A549 (cell line): Measurements from ENCODE around the gene PRRC1. TPM values are rescaled to one million over a fixed set of nuclear protein-coding genes. Genes with fewer than 3 reads are reported as not detected.

ENCODE experiments used
- ATAC-seq, 2 experiments: fragments of 200-7000 bp in 1 of 2; fragments of >200 bp in 1 of 2; cut with Nextera tagmentation in 1 of 2; cut with Tn5 transposase in 1 of 2; 3 replicates each; pipeline versions ENCODE4 v1.8.0 to v1.9.1; 2018 to 2020; ENCODE audit warnings: mild to moderate bottlenecking in 1 of 2, moderate library complexity in 1 of 2
- CTCF ChIA-PET: fragments of 300-600 bp; sonication (Branson Sonifier 250); formaldehyde crosslinking; extraction: SDS; loops from one replicate; lab custom pipeline; 2021; ENCODE audit warnings: antibody characterized with exemption, inconsistent platforms; lab: Yijun Ruan, JAX
- POLR2A ChIA-PET: fragments of 350-600 bp; formaldehyde crosslinking; extraction: SDS; loops from one replicate; lab custom pipeline; 2021; ENCODE audit warnings: antibody characterized with exemption, inconsistent platforms; lab: Yijun Ruan, JAX
- DNase-seq, 2 experiments: peaks; one replicate each; pipeline versions ENCODE4 v3.0.0 to v3.0.0-alpha.2; 2011 to 2016; ENCODE audit warnings: low read depth in 1 of 2, low spot score in 1 of 2
- FAIRE-seq: peaks from 2 replicates; lab custom pipeline; 2011; peaks lifted over from hg19 to GRCh38; lab: Jason Lieb, UNC
- H3K27ac ChIP-seq, 2 experiments: fragments of >200 bp; sonication (Bioruptor Twin); formaldehyde crosslinking; 3 replicates each; pipeline ENCODE4 v1.5.1; 2016 to 2017
- H3K4me1 ChIP-seq: fragments of >200 bp; sonication (Bioruptor Twin); formaldehyde crosslinking; 3 replicates; pipeline ENCODE4 v1.6.1; 2016
- H3K4me2 ChIP-seq: fragments of >200 bp; sonication (Bioruptor Twin); formaldehyde crosslinking; 3 replicates; pipeline ENCODE4 v1.6.1; 2016
- H3K4me3 ChIP-seq: fragments of >200 bp; sonication (Bioruptor Twin); formaldehyde crosslinking; 3 replicates; pipeline ENCODE4 v1.5.1; 2016
- H3K9me3 ChIP-seq: fragments of >200 bp; sonication (Bioruptor Twin); formaldehyde crosslinking; 3 replicates; pipeline ENCODE4 v1.6.1; 2016
- CBX2 ChIP-seq: fragments of 200-600 bp; sonication (generic); IDR thresholded peaks from 2 replicates; pipeline ENCODE4 v1.6.1; 2016; ENCODE audit warnings: low read depth, mild to moderate bottlenecking, borderline replicate concordance
- E2F6 ChIP-seq: IDR thresholded peaks from 2 replicates; pipeline ENCODE4 v1.6.1; 2012; ENCODE audit warnings: low read depth, borderline replicate concordance
- EHMT2 ChIP-seq: fragments of 200-600 bp; sonication (generic); IDR thresholded peaks from 2 replicates; pipeline ENCODE4 v1.6.1; 2016; ENCODE audit warnings: antibody characterized with exemption, low read depth, mild to moderate bottlenecking, moderate library complexity
- ELK1 ChIP-seq: fragments of 150-350 bp; IDR thresholded peaks from 2 replicates; pipeline ENCODE4 v1.6.1; 2014; ENCODE audit warnings: low read depth, mild to moderate bottlenecking, low read length
- ESRRA ChIP-seq: fragments of 150-350 bp; IDR thresholded peaks from 2 replicates; pipeline ENCODE4 v1.6.1; 2014; ENCODE audit warnings: mild to moderate bottlenecking, low read length, borderline replicate concordance
- GATA3 ChIP-seq: IDR thresholded peaks from 2 replicates; pipeline ENCODE4 v1.6.1; 2012; ENCODE audit warnings: borderline replicate concordance
- HEYL ChIP-seq: fragments of 250-450 bp; sonication (Bioruptor Pico); IDR thresholded peaks from 2 replicates; pipeline ENCODE4 v1.8.0; 2021; ENCODE audit warnings: mild to moderate bottlenecking, moderate library complexity
- HOXA7 ChIP-seq: fragments of 250-450 bp; sonication (Bioruptor Pico); IDR thresholded peaks from 2 replicates; pipeline ENCODE4 v1.5.0; 2020; ENCODE audit warnings: mild to moderate bottlenecking, moderate library complexity
- HOXB13 ChIP-seq: fragments of 250-450 bp; sonication (Bioruptor Pico); IDR thresholded peaks from 2 replicates; pipeline ENCODE4 v1.5.0; 2020; ENCODE audit warnings: low read depth, mild to moderate bottlenecking, moderate library complexity
- KDM5A ChIP-seq: fragments of 200-600 bp; sonication (generic); IDR thresholded peaks from 2 replicates; pipeline ENCODE4 v1.6.1; 2016; ENCODE audit warnings: antibody characterized with exemption, mild to moderate bottlenecking
- MYC ChIP-seq: IDR thresholded peaks from 2 replicates; pipeline ENCODE4 v1.6.1; 2012; ENCODE audit warnings: mild to moderate bottlenecking, inconsistent platforms, low read length, improper control_type of control experiment, borderline replicate concordance
- NPAS2 ChIP-seq: fragments of 250-450 bp; sonication (Bioruptor Pico); IDR thresholded peaks from 2 replicates; pipeline ENCODE4 v1.8.0; 2022; ENCODE audit warnings: mild to moderate bottlenecking, moderate library complexity, borderline replicate concordance
- PHF8 ChIP-seq: fragments of 200-600 bp; sonication (generic); IDR thresholded peaks from 2 replicates; pipeline ENCODE4 v1.6.1; 2016; ENCODE audit warnings: low read depth, mild to moderate bottlenecking, antibody characterized with exemption, moderate library complexity, borderline replicate concordance
- RAD21 ChIP-seq, 2 experiments: fragments of >200 bp in 1 of 2; sonication (Bioruptor Twin) in 1 of 2; formaldehyde crosslinking in 1 of 2; IDR thresholded peaks in 1 of 2; conservative IDR thresholded peaks in 1 of 2; 2 replicates in 1 of 2; 3 replicates in 1 of 2; pipeline ENCODE4 v1.6.1; 2012 to 2018; ENCODE audit warnings: inconsistent platforms in 1 of 2
- RARB ChIP-seq: fragments of 250-450 bp; sonication (Bioruptor Pico); IDR thresholded peaks from 2 replicates; pipeline ENCODE4 v1.8.0; 2021; ENCODE audit warnings: mild to moderate bottlenecking, moderate library complexity
- RNF2 ChIP-seq: fragments of 200-600 bp; sonication (generic); IDR thresholded peaks from 2 replicates; pipeline ENCODE4 v1.6.1; 2016; ENCODE audit warnings: low read depth, mild to moderate bottlenecking, antibody characterized with exemption, moderate library complexity, borderline replicate concordance
- SMC3 ChIP-seq: fragments of >200 bp; sonication (Bioruptor Twin); formaldehyde crosslinking; IDR thresholded peaks from 3 replicates; pipeline ENCODE4 v1.6.1; 2018; ENCODE audit warnings: inconsistent platforms
- TFCP2L1 ChIP-seq: fragments of 250-450 bp; sonication (Bioruptor Pico); IDR thresholded peaks from 2 replicates; pipeline ENCODE4 v1.5.0; 2021; ENCODE audit warnings: mild to moderate bottlenecking
- TP53 ChIP-seq: fragments of 250-450 bp; sonication (Bioruptor Pico); IDR thresholded peaks from 2 replicates; pipeline ENCODE4 v1.5.0; 2021; ENCODE audit warnings: mild to moderate bottlenecking, moderate library complexity
- WGBS: methylation state at CpG from one replicate; pipeline ENCODE4 v1.1.6; 2017; ENCODE audit errors: missing lambda C conversion rate; 5-methylcytosine and 5-hydroxymethylcytosine counted together
- polyA plus RNA-seq, 4 experiments: library from polyadenylated mRNA; depleted of rRNA in 3 of 4; stranded (reverse); fragments of >200 nt; fragmentation: RNase III in 1 of 4; extraction: RNeasy Plus Mini Kit Qiagen cat#74134 plus additional on column Dnase treatment in 1 of 4; gene quantifications; 2 replicates in 3 of 4; 3 replicates in 1 of 4; pipeline ENCODE4 v1.2.3, GENCODE V29; 2011 to 2017
- TF ChIP-seq, protein P1 (sequence below): fragments of 250-450 bp; sonication (Bioruptor Pico); IDR thresholded peaks from 2 replicates; pipeline ENCODE4 v1.5.0; 2021; ENCODE audit warnings: mild to moderate bottlenecking, moderate library complexity, borderline replicate concordance
- TF ChIP-seq, protein P2 (sequence below): IDR thresholded peaks from 2 replicates; pipeline ENCODE4 v1.6.1; 2012
- TF ChIP-seq, protein P3 (sequence below): fragments of 450-650 bp; IDR thresholded peaks from 2 replicates; pipeline ENCODE4 v1.6.1; 2014; ENCODE audit warnings: antibody characterized with exemption

Gene PRRC1
- polyA plus RNA-seq, 2 of the 4 experiments (the other 2 are of a cell fraction) = 40.7 to 82.2 TPM

- ChIA-PET CTCF (interaction anchor here (0.8 to 1.1 kb wide), 2 partner anchors 9 to 25 kb away, joined by 3 to 5 read pairs; no protein-coding TSS in a partner anchor), POLR2A (no interaction called here)
- ATAC-seq (no peak), DNase-seq (no peak), FAIRE-seq (no peak)
- Histone ChIP-seq H3K9me3 (no peaks in the 10 kb centered on the region), H3K4me3 (no peak overlapping the region), H3K4me1 (peaks cover 10% of the 10 kb centered on the region; the same call in 1 of the 3 replicates), H3K4me2 (no peak overlapping the region), H3K27ac (no peak overlapping the region)
- 75% methylated on average over 12 of the region's 12 CpGs for WGBS
- no peak for TF ChIP-seq GATA3
- no peak for TF ChIP-seq SMC3
- TF ChIP-seq, protein P1, sequence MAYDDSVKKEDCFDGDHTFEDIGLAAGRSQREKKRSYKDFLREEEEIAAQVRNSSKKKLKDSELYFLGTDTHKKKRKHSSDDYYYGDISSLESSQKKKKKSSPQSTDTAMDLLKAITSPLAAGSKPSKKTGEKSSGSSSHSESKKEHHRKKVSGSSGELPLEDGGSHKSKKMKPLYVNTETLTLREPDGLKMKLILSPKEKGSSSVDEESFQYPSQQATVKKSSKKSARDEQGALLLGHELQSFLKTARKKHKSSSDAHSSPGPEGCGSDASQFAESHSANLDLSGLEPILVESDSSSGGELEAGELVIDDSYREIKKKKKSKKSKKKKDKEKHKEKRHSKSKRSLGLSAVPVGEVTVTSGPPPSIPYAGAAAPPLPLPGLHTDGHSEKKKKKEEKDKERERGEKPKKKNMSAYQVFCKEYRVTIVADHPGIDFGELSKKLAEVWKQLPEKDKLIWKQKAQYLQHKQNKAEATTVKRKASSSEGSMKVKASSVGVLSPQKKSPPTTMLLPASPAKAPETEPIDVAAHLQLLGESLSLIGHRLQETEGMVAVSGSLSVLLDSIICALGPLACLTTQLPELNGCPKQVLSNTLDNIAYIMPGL (CRISPR knock-in tag) = no peak
- no peak for TF ChIP-seq TP53 (CRISPR knock-in tag)
- no peak for TF ChIP-seq HOXB13
- no peak for TF ChIP-seq MYC
- TF ChIP-seq, protein P2, sequence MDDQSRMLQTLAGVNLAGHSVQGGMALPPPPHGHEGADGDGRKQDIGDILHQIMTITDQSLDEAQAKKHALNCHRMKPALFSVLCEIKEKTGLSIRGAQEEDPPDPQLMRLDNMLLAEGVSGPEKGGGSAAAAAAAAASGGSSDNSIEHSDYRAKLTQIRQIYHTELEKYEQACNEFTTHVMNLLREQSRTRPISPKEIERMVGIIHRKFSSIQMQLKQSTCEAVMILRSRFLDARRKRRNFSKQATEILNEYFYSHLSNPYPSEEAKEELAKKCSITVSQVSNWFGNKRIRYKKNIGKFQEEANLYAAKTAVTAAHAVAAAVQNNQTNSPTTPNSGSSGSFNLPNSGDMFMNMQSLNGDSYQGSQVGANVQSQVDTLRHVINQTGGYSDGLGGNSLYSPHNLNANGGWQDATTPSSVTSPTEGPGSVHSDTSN = no peak
- TF ChIP-seq EHMT2 = no peak
- no peak for TF ChIP-seq ELK1
- no peak for TF ChIP-seq PHF8
- no peak for TF ChIP-seq RAD21 (conservative IDR thresholded peaks at IDR 0.05 in 1 of 2, IDR thresholded peaks at IDR 0.05 in 1 of 2)
- TF ChIP-seq, protein P3, sequence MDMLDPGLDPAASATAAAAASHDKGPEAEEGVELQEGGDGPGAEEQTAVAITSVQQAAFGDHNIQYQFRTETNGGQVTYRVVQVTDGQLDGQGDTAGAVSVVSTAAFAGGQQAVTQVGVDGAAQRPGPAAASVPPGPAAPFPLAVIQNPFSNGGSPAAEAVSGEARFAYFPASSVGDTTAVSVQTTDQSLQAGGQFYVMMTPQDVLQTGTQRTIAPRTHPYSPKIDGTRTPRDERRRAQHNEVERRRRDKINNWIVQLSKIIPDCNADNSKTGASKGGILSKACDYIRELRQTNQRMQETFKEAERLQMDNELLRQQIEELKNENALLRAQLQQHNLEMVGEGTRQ = no peak
These were observed 72.0 kb downstream of the PRRC1 start for GRCh38 chr5:127589309-127590030.

- no peak overlapping the region for H3K27ac ChIP-seq
- TF ChIP-seq NPAS2 (CRISPR knock-in tag) (no peak), ELK1 (no peak), RNF2 (no peak), TFCP2L1 (CRISPR knock-in tag) (no peak), HEYL (CRISPR knock-in tag) (no peak), RAD21 (conservative IDR thresholded peaks at IDR 0.05 in 1 of 2, IDR thresholded peaks at IDR 0.05 in 1 of 2) (no peak), KDM5A (no peak), ESRRA (no peak), RARB (CRISPR knock-in tag) (no peak), HOXA7 (no peak), E2F6 (no peak), CBX2 (no peak)
- TF ChIP-seq, protein P2 = no peak
- TF ChIP-seq, all 56 proteins: peak for 0
- 49% methylated on average over 6 of the region's 6 CpGs for WGBS
- no peak for ATAC-seq
- no peak overlapping the region for H3K4me3 ChIP-seq
- no peak for DNase-seq
- FAIRE-seq = no peak
- ChIA-PET POLR2A (no interaction called here), CTCF (interaction anchor here (0.8 to 1.1 kb wide), 2 partner anchors 9 to 26 kb away, joined by 3 to 5 read pairs; no protein-coding TSS in a partner anchor)
- no peaks in the 10 kb centered on the region for H3K9me3 ChIP-seq
- H3K4me2 ChIP-seq = no peak overlapping the region
- H3K4me1 ChIP-seq = peaks cover 10% of the 10 kb centered on the region; the same call in 1 of the 3 replicates
These were observed 72.8 kb downstream of the PRRC1 start for GRCh38 chr5:127590156-127590722.
